ENCODE measurements around the gene NAPB.

NAPB gene

DNA sequence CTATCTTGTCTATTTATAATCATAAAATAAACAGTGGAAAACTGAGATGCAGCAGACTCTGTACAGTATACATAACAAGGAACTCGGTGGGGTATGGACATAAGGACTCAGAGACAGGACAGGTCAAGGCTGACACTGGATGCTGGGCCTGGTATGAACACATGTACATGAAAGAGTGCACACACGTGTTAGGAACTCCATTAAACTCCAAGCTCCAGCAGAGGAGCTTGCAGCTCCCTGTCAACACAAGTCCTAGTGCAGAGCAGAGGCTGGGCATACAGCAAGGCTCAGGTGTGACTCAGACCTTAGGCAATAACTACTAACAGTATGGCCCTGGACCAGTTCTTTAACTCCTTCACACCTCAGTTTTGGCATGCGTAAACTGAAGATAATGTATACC lies 17.1 kb downstream of the NAPB start:
- no peak for DNase-seq

DNA sequence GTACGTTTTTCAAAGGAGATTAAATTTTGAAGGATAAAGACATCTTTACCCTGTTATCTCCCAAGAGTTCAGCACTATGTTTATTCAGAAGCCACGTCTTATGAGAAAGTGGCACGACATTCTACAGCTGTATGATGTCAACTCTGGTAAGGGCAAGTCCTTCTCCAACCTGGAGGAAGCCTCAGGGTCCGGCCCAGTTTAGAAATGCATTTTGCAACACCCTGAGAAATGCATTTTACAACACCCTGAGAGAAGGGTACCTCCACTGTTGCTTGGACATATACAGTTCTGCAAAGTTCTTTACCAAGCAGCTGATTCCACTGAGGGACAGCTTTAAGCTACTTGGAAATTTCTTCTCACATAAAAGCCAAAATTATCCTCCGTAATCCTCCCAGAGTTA lies 17.5 kb downstream of the NAPB start:
- no peak for DNase-seq

DNA sequence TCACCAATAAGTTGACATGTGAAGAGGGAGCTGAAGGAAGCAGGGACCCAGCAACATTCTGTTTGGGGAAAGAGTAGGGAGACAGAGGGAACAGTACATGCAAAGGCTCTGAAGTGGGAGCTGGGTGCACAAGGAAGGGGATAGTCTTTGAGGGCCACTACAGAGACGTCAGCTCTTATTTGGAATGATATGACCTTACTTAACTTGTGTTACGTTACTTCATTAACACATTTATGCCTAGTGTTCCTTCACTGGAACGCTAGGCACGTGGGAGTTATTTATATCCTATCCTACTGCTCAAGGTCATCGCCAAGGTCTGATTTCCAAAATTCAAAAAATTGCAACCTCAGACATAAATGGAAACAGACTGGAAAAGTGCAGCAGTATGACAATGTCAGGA lies 20.2 kb downstream of the NAPB start:
- no peak for DNase-seq

DNA sequence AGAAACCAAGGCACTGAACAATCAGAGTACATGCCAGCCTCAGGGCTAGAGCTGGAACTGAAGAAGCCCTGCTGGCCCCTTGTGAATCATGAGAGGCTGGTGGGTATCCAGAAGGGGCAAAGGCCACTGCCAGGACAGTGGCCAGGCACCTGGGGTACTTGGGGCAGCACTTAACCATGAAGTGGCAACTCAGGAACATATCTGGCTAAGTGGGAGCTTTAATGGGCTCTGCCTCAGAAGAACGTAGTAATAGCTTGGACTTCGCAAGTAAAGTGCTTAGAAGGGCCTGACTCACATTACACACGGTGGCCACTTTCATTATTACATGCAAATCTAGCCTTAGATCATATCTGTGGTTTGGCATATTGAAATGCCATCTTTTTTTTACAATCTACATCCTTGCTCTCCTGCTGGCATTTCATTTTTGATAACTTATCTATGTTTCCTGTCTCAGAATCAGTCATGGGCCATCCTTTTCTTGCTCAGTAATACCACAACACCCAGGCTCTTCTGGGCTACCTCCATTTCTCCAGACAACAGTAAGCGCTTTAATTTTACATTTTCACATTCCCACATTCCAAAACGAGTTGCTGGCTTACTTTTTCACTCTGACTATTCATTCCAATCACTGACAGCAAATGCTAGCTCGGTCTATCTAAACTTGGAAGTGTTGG lies 21.6 kb downstream of the NAPB start:
- no peak for DNase-seq

DNA sequence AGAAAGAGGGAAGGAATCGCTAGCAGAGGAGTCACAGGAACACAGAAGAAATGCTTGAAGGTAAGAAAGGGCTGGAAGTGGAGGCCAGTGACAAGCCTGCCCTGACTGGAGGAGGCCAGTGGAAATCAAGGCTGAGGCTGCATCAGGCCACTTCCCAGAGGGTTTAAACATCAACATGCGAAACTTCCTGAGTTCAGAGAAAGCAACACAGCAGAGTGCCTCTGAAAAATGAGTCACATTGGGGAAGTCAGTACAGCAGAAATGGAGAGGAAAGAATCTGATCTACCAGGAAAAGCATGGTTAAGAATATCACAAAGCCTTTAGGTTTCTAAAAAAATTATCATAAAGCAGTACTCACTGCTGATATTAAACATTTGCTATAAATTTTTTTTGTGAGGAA lies 23.3 kb downstream of the NAPB start:
- DNase-seq, result no peak

DNA sequence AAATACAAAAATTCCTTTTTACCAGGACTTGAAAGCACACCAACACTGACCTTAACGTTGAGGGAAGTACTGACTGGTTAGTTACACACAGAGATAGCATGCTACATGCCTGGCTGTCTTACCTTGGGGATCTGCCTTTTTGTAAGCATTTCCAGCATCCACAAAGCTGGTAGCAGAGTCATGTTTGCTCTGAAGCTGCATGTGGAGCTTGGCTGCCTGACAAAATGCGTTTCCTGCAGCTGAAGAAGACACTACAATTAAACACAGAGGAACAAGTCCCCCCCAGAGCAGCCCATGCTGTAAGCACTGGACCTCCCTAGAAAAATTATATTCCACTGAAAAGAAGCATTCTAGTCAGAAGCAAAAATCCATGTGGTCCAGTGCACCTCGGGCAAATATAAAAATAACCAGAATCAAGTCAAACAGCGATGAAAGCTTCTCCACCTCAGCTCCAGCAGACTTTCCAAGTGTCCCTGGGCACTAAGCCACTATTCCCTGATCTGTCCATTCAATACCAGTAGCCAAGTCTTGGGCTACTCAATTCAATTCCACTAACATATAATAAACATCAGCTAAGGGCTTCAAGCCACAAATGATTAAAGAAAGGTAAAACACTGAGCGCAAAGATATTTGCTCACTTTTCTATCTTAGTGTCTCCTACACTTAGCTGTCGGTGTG lies 24.2 kb downstream of the NAPB start:
- DNase-seq, result no peak

DNA sequence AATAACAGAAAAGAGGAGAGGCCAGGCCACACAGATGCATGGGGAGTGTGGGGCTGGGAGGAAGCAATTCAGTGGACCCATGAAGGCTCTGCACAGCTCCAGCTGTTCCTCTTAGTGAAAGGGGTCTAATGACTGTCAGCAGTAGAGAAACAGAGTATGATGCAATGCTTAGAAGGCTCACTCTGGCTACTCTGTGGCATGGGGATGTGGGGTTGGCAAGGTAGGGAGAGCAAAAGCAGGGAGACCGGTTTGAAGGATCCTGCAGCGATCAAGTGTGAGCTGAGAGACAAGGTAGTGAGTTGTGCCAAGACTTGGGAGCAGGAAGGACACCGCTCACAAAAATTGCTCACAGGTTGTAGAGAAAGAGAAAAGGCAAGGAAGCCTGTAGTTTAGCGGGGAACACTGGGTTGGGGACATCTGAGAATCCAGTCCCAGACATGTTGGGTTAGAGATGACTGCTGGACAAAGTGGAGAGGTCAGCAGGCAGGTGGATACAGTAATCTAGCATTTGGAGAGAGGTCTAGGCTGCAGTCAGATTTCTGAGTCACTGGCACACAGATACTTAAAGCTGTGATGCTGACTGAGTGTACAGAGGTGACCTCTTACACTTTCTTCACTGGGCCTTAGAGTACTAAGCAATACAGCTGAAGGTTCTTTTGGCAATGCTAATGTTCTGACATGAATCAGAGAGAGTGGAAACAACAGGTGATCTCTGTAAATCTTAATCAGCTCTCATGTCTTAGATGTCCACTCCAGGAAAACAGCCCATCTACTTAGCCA lies 27.1 kb downstream of the NAPB start:
- DNase-seq, result no peak

DNA sequence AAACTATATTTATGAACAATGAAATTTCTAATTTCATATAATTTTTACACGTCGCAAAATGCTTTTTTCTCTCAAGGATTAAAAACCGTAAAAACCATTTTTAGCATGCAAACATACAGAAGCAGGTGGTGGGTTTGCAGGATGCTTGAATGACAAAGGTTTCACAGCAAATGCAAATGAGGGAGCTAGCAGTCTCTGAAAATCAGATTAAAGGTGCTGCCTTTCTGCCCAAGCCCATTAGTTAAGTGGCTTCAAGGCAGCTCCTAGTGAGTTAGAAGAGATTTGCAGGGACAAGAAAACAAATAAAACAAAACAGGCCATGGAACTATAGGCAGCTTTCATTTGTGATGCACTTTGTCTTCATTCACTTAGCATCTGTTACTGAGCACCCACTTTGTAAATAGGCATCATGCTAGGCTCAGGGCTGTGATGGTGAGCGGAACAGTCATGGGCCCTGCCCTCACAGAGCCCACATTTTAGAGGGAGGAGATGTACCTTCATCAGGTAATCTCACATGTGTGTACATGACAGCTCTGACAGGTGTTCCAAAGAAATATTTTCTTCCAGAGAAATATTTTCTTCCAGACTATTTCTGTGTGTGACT lies 29.5 kb downstream of the NAPB start:
- DNase-seq, result no peak

DNA sequence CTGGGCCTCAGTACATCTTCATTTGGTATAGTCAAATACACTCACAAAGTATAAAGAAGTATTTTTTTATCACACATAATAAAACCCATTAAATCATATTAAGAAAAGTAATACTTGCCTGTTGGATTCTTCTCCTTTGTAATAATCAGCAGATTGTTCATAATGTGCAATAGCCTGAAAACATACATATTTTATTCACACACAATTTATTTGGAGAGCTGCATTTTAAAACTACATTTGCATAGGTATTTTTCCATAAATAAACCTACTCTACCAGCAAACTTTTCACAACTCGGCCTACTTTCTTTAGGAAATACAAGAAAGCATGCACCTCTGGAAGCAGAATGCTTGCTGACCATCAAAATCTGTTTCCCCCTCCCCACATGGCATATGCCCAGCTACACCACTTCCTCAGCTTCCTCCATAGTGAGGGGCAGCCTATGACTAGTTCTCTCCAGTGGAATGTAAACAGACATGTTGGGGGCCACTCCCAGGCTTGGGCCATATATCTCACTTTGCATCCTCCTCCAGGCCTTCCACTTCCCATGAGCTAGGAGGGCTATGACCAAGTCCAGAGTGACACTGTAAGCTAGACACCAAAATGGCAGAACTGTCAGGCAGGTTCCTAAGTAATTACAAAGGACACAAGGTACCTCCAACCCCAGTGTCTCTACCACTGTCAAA lies 31.1 kb downstream of the NAPB start:
- no peak for DNase-seq

DNA sequence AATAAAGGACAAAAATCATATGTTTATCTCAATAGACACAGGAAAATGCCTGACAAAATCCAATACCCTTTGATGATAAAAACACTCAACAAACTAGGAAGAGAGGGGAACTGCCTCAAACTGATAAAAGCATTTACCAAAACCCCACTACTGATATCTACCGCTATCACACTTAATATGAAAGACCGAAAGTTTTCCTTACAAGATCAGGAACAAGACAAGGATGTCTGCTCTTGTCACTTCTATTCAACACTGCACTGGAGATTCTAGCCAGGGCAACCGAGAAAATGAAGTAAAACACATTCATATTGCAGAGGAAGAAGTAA lies 34.2 kb downstream of the NAPB start:
- no peak for DNase-seq

DNA sequence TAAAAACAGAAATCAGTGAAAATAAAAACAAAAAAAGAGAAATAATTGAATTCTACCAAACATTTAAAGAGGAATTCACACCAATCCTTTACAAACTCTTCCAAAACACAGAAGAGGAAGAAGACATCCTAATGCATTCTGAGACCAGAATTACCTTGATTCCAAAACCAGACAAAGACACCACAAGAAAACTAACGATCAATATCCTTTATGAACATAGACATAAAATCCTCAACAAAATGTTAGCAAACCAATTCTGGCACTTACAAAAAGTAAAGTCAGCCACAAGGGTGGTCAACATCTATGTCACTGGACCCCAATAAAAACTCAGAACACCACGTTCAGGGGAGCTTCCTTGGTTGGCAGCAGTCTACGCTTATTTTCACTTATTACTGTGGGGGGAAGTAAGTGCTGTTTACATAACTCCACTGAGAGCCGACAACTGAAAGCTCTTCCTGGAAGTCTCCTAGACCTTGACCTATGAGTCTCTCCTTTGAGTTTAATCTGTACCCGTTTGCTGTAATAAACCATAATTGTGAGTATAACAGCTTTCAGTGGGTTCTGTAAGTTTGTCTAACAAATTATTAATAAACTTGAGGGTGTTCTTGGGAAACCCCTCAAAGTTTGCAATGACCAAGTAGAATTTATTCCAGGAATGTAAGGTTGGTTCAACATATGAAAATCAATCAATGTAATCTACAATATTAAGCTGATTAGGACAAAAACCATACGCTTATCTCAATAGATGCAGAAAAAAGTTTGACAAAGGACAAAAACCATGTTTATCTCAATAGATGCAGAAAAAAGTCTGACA lies 34.8 kb downstream of the NAPB start:
- no peak for DNase-seq

DNA sequence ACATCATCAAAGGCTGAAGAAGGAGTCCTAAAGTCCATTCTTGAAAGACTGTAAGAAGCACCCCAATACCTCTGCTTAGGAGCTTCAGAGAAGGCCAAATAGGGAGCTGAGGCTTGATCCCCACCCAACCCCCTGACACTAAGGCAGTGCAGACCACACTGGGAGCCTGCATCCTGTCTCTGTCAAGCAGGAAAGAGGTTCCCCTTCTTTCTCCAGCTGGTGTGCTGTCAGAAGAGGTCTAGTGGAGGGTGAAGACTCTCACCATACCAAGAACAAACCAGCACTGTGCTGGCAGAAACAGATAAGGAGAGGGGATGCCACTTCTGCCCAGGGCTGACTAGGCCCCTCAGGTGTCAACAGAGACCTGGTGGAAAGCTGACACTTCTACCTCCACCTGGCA lies 39.4 kb downstream of the NAPB start:
- DNase-seq, result no peak

DNA sequence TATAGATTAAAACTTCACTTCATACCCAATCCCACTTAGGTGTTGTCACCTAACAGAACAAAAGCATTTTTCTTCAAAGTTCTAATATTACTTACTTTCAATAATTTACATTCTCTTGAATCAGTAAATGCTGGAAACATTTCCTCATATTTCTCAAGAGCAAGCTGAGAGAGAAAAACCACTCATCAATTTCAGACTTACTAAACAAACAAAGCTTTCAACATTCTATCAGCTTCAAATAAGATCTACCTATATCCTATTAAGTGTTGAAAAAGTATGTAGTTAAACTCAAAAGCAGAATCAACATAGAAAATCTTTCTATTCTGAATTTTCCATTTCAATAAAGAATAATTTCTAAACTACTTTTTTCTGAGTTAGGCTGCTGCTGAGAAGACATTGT lies 41.5 kb downstream of the NAPB start:
- DNase-seq, result no peak

DNA sequence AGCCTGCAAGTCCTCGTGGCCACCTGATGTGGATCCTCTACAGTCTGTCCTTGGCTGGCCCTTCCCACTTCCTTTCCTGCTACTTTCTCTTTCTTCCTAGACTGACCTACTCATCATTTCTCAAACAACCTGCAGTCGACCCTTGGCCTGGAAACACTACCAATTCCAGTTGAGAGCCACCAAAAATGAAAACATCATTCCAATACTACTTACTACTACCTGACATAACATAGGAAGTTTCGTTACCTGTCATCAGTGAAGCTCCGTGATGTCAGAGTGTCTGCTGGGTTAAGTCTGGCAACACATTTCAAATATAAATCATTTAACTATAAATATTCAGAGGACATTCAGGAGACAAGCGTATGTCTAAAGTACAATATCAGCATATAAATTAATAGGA lies 45.5 kb downstream of the NAPB start:
- DNase-seq, result no peak

DNA sequence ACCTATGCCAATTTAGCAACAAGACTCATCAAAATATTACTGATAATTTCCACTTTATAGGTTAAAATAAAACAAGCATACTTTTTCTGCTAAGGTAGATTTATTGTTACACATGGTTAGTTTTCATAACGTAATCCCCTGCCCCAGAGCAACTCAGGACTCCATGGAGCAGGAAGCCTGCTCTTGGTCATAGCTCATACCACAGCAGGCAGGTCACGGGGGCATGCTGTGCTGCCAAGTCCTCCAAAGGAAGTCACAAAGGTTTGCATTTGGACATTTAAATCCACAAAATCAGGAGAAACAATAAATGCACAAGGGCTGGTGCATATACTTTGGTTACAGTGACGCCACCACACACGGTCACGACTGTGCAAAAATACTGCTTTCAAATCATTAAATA lies 46.8 kb downstream of the NAPB start:
- no peak for DNase-seq

DNA sequence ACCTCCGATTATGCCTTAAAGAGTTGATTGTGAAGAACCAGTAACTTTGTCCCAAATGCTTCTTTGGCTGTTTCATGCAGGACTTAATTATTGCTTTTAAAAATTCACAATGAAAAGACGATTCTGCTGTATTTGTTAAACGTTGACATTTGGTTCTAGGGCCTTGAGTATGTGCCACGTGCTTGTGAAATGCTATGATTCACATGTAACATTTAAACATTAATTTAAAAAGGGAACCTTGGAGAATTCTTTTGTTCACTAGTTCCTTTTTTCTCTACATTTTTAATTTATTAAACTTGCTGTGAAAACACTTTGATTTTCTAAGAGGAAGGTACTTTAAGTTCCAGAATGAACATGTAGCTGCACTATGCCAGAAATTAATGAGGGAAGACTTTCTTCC lies 49.8 kb downstream of the NAPB start:
- no peak for DNase-seq

DNA sequence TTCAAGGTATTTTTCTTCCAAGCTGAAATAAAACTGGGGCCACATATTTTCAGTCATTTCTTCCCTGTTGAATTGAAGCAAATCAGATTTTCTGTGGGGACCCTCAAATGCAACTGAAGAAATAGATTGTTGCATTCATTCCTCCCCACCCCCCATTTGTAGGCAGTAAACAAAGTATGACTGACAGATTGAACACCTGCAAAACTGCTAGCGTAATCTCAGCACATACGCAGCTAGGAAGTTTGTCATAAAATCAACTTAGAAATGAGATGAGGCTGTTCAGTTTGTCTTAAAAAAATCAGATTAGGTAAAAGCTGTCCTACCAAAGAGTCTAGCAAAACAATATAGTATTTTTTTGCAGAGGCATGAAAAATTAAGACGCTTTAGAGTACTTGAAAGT lies 50.4 kb downstream of the NAPB start:
- DNase-seq, result no peak

DNA sequence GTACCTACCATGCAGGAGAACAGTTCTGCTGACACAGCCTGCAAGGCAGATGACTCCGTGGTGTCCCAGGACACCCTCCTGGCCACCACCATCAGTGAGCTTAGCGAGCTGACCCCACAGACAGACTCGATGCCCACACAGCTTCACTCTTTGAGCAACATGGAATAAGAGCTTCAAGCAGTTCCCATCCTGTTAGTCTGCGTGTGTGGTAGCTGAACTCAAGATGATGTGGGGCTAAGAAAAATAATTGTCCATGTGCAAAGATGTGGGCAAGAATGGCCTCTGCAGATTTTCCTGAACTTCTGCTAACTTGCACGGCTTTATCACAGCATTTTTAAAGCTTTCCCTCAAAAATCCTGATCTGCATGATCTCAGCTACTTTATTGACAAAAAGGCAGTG lies 51.0 kb downstream of the NAPB start:
- DNase-seq, result no peak

DNA sequence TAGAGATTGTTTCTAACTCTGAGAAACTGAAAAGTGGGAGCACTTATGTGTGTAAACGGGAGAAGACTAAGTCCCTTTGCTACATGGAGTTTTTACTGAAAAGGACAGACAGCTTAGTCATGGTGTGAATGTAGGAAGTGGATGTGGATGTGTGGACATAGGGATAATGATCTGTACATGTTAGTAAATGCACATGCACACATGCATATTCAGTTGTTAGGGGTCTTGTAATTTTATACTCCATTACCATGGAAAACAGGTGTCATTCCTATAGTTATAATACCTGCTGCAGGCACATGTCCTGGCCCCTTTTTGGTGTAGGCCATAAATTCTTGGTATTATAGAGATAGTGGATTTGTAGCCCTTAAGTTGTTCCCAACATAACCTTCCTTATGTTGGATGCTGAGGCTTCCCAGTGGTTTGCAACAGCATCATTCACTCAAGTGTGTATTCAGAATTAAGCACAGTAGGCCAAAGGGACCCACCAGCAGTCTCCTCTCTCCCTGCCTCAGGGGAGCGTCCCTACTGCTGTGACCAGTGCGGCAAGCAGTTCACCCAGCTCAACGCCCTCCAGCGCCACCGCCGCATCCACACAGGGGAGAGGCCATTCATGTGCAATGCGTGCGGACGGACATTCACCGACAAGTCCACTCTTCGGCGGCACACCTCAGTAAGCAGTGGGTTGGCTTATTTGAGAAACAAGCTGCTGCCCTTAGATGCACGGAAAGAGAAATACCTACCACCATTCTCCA lies 52.0 kb downstream of the NAPB start:
- DNase-seq, result no peak

DNA sequence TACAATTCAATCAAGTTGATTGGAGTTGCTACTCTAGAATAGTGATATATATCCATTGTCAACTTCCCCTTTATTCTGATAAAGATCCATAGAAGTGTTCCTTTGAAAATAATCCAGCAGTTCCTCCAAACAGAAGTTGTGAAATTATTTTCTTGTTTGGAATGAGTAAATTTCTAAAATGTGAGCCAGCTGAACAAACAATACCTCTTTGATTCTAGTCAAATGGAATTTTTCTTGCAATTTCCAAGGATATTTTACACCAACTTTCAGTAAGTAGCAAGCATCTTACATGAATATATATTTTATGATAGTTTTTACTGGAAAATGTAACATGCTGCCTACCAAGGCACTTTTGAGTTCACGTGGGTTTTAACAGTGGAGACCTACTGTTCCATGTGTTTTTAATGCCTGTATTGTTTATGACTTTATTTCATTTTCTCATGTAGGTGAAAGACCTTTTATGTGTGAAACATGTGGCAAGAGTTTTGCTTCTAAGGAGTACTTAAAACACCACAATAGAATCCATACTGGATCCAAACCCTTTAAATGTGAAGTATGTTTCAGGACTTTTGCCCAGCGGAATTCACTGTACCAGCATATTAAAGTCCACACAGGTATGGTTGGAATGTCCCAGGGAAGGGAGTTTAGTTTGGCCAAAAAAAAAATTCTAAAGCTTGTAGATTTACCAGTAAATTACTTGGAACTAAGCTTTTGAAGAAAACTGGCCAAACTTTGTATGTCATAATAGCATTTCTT lies 52.8 kb downstream of the NAPB start:
- DNase-seq, result no peak

DNA sequence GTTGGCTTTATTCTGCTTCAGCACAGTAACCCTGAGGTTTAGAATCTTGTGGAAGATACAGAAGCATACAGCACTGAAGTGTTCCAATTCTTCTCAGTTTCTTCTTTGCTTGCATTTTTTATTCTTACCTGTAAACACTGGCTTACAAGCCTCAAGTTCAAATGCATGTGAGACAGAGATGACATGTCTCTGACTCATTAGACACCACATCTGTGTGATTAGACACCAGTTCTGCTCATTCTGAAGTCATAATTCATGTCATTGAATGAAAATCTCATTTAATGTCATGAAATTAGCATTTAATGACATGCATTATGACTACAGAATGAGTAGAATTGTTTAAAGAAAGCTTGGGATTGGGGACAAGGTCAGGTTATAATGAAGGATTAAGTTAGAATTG lies 53.5 kb downstream of the NAPB start:
- no peak for DNase-seq

All from CD4-positive, alpha-beta T cell treated with Interleukin-17A for 4 hours (primary cell).